ENCODE results near the gene TRPC6.

- no peak for TF ChIP-seq CTCF (conservative IDR thresholded peaks at IDR 0.05)
- no peak for TF ChIP-seq EZH2 (IDR thresholded peaks at IDR 0.05; ENCODE audit: low read depth)
These were observed 16.7 kb downstream of the TRPC6 start for GRCh38 chr11:101567071-101567470.

Data from PC-9 (cell line).